NCI-H1694 (cell line): Measurements from ENCODE around the gene ATG10.
"Not testable (repeated sequence)": the region's sequence is repeated elsewhere in the genome, so short reads cannot be mapped to it uniquely, and the experiment has no call there.

Experiments
- DNase-seq: peaks from one replicate; lab custom pipeline; 2025; lab: John Stamatoyannopoulos, UW

Gene ATG10

DNA sequence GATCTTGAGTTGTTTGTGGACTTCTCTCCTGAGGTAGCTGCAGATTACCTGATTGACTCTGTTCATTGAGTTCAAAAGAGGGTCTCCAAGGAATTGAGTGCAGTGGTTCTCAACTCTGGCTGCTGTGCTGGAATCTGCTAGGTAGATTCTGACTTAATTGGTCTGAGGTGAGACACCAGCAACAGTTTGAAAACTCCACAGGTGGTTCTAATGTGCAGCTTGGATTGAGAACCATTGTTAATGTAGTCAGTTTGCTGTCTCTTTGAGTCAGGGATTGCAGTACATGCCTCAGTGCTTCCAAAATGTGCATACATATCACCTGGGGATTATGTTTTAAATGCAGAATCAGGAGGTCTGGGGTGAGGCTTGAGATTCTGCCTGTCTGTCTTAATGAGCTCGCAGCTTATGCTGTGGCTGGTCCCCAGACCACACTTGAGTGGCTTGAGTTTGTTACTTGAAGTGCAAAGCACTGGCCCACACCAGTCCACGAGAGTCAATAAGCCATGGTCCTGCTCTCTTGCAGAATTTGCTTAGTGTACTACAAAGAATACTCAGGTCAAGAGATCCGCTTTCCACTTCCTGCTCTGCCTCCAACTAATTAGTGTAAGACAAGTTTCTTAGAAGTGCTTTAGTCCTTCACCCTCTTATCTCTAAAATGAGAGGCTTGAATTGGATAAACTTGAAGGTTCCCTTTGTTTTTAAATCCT, 82.3 kb downstream of the ATG10 start:
- DNase-seq = no peak

DNA sequence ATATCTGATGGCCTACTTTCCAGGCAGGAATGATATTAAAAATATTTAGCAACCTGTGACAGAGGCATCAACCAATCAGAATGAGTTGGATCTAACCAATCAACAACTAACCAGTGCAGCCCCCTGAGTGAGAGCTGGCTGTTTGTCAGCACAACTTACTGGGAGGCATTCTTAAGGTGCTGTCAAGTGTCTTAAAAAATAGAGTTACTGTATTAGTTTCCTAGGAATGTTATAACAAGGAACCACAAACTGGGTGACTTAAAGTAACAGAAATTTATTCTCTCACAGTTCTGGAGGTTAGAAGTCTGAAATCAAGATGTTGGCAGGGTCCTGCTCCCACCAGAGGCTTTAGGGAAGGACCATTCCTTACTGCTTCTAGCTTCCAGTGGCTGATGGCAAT, 85.2 kb downstream of the ATG10 start:
- no peak for DNase-seq

DNA sequence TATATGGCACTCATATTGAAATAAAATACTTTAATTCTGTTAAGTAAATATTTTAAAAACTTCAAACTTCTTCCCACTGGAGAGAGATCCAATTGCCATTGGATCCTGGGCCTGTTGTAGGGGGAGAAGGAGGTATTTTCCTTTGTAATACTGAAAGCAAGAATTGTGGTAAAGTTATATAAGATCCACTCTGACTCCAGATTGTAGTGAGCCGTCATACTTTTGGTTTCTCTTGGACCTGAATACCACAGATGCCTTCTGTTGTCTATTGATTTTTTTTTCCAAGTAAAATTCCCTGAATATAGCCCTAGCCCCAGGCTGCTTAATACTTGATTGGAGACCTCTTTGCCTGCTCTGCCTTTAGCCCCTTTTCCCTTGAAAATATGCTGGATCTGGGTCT, 86.9 kb downstream of the ATG10 start:
- no peak for DNase-seq

DNA sequence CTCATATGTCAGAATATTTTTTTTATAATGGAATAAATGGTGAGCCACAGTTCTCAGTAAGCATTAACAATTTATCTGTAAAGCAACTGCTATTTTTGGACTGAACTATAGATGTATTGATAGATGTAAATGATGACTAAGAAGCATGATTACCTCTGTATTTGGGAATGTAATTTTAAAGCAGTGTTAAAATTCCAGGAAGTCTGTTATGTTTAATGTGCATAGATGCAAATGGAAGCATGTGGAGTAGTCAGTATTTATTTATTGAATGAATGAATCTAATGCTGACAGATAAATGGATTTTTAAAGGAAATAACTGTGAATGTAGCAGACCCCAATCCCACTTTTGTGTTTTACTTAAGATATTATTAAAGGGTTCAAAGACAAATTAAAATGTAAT, 95.0 kb downstream of the ATG10 start:
- no peak for DNase-seq

DNA sequence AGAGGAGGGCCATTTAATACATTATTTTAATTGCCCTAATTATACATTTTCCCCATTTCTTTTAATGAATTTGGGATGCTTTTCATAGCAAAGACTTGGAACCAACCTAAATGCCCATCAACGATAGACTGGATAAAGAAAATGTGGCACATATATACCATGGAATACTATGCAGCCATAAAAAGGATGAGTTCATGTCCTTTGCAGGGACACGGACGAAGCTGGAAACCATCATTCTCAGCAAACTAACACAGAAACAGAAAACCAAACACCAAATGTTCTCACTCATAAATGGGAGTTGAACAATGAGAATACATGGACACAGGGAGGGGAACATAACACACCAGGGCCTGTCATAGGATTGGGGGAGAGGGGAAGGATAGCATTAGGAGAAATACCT, 96.2 kb downstream of the ATG10 start:
- DNase-seq = not testable (repeated sequence)

DNA sequence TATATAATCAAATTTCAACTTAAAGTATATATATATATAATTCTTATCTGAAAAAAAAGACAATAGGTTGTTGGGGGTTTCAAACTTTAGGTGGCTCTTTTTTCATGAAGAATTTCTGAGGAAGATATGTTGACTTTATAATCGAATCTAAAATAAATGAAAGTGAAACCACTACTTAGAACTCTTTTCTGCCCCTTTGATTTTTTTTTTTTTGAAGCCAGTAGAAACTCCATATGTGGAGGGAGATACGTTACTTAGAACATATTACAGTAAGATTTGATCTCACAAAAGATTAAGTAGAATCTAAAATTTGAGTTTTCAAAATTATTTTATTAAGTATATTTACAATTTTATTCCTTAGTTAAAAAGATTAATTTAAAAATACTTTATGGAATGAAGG, 96.9 kb downstream of the ATG10 start:
- no peak for DNase-seq

DNA sequence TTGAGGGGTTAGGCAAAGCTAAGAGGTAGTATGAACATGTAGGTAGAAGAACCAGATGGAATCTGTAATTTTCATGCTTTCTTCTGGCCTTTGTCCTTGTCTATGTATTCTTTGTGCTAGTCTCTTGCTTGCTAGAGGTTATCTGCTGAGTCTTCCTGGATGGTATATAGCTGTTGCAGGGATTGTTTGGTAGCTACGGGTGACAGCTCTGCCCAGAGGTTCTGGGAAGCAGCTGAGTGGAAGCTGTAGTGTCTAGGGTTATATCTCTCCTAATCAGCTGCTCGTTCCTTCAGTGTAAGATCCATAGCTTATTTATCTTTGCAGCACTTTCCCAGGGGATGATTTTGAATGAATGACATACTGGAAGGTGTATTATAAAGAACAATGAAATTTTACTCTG, 100.3 kb downstream of the ATG10 start:
- no peak for DNase-seq

DNA sequence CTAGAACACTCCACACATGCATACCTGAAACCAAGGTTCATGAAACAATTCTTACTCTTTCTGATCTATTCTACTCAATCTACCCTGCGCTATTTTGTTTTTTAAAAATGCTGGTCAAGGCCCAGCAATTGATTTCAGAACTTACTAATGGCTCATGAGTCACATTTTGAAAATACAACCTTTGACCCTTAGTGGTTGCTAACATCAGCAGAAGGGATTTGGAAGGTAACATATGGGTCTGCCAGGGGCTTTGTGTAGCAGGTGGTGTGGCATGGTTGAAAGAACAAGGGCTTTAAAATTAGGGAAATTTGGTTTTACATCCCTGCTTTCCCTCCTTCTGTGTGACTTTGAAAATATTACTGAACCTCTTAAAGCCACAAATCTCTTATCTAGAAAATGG, 101.4 kb downstream of the ATG10 start:
- DNase-seq = peak; percentile 54

DNA sequence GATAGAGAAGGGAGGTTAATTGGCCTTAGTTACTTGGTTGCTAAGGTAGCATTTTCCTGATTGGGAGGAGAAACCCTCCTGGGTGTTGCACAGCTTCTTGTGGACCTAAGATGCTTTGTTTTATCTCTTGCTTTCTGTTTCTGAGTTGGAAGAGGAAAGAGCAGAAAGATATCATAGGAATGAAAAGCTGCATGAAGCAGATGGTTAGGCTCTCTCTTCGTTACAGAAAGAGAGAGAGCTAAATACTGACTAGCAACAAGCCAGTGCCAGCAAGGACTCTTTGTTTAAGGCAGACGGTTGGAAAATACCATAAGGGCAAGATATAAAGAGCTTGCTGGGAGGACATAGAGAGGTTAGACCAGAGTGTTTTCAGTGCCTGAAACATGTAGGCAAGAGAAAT, 103.1 kb downstream of the ATG10 start:
- peak; percentile 89 for DNase-seq

DNA sequence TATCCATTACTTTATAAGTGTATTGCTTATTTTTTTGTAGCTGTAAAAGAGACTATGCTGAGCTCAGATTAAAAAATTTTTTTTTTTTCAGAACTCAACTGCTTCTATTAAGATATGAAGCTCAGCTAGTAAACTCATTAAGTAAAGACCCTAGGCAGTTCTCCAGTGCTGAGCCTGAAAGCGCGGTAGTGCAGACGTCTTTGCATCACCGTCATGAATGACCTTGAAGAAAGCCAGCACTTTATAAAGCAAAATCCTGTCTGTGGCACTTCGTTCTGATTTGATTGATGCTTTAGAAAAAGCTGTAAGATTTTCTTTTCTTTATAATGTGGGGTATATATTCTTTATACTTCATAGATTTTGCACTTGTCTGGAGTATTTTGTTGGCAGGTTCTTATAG, 105.7 kb downstream of the ATG10 start:
- DNase-seq = no peak

DNA sequence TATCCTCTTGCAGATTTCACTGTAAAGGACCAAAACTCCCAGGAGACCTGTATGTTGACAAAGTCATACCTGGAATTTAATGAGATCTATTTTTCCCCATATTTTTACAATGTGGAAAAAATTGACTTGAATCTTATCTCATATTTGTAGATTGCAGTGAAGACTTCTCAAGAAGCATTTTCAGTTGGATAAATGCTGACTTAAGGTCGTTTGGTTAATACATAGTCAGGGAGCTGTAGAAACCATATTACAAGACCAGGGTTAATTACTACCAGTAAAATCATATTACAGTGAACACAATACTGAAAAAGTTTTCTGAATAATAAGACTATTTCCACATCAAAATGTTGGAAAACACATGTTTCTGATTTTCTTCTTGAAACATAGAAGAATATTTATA, 119.8 kb downstream of the ATG10 start:
- DNase-seq = no peak

DNA sequence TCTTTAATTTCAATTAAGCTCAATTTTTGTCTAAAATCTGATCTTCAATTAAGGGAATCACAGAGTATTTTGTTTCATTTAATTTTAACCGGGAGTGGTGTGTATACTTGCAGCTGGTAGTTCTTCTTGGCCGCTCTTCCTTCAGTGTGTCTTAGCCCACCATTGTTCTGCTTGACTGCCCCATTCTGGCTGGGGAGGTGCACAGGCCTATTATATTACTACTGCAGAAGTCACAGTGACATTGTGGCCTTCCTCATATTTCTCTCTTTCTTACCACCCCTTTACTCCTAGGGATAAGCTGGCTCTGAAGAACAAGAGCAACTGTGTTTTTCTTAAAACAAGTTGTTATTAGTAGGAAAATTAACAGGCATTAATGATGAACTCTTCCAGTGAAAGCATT, 123.7 kb downstream of the ATG10 start:
- DNase-seq = no peak

DNA sequence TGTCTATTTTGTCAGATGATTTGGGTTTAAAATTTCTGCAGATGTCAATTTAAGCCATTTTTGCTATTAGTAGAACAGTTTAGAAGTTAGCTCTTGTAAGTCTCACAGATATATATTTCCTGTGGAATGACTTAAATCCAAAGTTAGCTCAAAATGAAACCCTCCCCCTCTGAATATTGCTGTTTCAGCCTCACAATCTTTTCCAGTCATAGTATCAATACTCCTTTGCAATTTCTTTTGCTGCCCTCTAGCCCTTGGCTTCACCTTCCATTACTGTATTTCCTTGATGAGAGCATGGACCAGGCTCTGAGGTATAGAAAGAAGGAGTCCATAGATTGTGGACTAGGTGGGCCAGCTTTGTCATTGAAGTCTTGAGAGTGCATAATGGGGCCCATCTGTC, 124.4 kb downstream of the ATG10 start:
- no peak for DNase-seq

DNA sequence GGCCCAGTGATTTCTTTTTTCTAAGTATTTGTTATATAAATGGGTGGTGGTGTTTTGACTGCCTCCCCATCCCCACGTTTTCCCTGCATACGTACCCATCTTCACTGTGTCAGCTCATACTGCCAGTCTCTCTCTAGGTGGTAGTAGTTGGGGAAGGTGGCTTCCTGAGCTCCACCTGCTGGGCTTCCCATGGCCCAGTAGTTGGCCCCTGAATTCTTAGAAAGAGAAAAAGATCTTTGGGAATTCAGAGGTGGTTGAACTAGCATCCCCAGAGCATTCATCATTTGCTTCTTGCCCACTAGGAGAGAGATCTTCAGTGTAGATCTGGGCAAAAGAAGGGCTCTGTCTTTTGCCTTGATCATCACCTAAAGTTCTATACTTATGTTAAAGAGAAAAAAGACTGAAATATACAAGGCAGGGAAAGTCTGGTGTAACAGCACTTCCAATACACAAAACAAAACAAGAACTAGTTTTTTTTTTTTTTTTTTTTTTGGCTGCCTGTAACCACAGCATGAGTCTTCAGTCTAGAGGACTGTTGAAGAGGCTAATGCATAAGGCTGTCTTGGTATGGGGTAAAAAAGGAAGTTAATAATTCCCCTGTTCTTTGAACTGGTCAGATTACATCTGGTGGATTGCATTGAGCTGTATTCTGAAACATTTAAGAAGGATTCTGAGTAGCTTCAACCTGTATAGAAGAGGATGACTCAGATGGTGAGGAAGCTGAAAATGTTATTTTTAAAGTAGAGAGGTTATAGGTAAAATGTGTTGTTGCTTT, 128.7 kb downstream of the ATG10 start:
- DNase-seq = no peak

DNA sequence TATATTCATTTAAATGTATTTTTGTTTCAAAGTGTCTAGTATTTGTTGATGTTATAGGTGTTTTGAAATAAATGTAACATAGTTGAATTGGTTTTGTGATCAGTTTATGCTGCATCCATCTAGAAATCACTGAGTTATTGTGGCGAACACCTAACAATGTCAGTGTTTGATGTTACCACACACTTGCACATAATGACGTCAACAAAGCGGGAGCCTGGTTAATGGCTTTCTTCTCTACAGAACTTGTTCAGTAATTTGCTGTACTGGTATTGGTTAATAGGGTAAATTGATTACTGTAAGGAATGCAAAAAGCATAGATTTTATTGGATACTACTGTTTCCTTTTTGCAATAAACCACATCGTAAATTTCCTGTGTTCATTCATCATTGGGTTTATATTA, 133.0 kb downstream of the ATG10 start:
- no peak for DNase-seq

DNA sequence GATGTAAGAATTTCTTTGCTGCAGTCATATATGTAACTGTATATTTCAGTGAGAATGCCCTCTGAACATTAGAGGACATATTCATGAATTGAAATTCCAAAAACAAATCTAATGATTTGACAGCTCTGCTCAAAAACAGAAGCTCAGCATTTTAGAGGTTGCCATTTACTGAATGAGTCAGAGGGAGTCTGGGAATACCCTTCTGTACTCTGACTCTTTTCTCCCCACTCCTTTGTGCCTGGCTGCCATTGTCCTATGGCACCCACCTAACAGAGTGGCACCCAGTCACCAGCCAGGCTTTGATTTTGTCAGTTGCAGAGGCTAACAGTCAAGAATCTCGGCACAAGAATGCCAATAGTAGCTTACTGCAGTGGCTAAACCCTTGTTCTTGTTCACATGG, 133.6 kb downstream of the ATG10 start:
- no peak for DNase-seq

DNA sequence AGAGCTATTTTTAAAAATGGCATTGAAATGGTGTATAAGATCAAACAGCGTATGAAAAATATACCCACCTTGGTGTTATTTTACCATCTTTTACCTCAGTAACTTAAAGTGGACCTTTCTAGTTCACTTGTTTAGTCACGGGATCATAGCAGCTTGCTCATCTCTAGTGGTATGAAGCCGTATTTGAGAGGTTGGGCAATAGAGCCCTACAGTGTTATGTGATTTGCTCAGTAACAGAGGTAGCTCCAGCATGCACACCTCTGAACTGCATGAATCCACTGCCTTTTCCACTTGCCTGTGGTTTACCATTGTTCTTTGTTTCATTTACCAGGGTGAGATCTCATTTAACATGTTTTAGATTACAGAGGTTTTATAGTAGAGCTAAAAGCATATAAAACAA, 134.4 kb downstream of the ATG10 start:
- no peak for DNase-seq

DNA sequence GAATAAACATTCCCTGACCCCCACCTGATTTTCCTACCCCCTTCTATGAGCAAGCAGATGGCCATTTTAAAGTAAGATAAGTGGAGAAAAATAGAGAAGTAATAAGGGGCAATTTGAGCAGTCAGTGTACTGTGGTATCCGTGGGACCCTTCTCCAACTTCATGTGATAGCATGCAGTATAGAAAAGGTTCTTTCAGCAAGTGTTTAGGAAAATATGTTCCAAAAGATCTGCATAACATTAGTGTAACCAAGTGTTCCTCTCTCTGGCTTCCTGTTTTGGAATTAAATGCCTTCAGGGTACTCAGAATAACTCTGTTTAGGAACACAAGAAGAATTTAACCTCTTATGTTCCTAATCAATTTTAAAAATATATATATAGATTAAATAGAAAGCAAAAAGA, 134.9 kb downstream of the ATG10 start:
- no peak for DNase-seq

DNA sequence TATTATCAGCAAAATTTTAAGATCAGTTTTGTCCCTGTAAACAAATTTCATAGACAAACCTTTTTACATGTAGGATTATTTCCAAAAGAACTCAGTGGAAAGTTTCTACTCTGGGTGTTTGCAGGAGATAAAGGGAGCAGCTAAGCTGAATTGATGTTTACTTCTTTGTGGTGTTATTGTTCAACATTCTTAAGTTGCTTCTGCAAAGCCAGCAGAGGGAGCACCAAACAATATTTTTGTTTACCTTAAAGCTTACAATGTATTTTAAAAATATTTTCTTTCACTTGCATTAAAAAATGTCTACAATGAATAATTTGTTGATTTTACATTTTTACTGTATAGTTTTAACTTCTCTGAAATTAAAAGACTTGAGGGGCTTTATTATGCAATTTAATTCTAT, 135.4 kb downstream of the ATG10 start:
- no peak for DNase-seq

DNA sequence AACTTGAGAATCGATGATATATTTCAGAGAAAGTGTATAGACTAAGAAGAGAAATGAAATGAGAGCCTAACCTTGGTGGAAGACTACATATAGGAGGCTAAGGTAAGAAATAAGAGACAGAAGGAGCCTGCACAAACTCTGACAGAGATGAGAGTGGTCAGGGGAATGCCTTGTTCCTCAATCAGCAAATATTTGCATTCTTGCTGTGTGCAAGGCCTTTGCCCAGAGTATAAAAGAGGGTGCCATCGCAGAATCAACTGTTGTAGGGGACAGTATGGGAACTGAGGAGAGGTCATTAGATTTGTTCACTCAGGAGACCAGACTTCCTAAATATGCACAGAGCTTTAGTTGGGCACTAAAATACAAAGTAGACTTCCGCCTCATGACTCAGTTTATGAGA, 137.2 kb downstream of the ATG10 start:
- no peak for DNase-seq

DNA sequence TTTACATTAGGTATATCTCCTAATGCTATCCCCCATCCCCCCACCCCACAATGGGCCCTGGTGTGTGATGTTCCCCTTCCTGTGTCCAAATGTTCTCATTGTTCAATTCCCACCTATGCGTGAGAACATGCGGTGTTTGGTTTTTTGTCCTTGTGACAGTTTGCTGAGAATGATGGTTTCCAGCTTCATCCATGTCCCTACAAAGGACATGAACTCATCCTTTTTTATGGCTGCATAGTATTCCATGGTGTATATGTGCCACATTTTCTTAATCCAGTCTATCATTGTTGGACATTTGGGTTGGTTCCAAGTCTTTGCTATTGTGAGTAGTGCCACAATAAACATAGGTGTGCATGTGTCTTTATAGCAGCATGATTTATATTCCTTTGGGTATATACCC, 138.1 kb downstream of the ATG10 start:
- not testable (repeated sequence) for DNase-seq

DNA sequence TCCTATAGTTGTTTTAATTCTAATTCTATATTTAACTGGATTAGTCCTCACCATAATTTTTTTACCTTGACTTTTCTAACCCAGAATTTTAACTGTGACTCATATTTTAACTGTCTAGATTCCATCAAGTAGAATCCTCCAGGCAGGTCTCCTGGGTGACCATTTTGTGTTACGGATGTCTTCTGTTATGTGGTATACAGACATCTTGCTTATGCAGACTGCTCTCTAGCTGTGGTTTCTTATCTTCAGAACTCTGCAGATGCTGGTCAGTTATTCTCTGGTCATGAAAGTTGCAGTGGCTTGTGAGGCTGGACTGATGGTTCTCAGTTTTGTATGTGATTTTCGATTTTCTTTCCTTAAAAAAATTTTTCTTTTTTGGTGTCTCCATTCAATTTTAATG, 139.4 kb downstream of the ATG10 start:
- no peak for DNase-seq

DNA sequence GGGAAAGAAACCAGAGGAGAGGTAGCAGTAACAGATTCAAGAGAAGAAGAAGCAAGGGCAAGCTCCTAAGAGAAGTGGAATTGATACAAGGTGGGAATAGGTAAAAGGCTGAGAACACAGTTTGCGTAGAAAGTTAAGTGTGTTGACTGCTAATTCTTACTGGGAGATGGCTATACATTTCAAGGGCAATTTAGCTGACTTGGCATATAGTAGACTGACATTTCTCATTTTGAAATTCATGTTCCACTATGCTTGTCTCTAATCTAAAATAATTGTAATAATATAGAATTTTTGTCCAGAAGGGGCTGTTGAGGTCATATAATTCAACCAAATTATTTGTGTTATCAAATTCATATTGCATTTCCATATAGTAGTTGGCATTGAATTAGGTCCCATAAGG, 144.0 kb downstream of the ATG10 start:
- no peak for DNase-seq

DNA sequence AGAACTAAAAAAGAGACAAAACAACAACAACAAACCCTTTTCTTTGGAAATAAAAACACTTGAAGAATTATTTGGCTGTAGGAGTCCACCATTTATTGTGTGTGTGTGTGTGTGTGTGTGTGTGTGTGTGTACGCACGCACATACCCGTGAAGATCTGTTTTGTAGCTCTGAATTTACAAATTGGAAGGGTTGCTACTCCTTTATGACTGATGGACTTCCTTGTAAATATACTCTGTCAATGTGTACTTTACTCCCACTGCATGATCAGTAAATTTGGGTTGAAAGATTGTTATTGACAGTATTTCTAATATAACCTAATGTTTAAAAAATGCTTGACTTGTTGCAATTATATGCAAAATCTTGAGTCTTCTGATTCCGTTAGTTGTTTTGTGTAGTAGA, 148.1 kb downstream of the ATG10 start:
- no peak for DNase-seq
